Mammary epithelial cell (primary cell): ENCODE results near the gene LRRC28.

Experiments used
- EZH2 ChIP-seq: IDR thresholded peaks from 2 replicates; pipeline ENCODE4 v1.6.1; 2012; ENCODE audit warnings: low read length, inconsistent platforms, borderline replicate concordance
- TF ChIP-seq, protein P1 (sequence below), 2 donors: IDR thresholded peaks in 1 of 2; conservative IDR thresholded peaks in 1 of 2; 2 replicates each; pipeline ENCODE4 v1.5.1; 2011 to 2012; ENCODE audit warnings: inconsistent platforms in 2 of 2, low read length in 2 of 2, mild to moderate bottlenecking in 2 of 2, control low read depth in 1 of 2, low read depth in 1 of 2; ENCODE audit not compliant: insufficient read depth in 1 of 2; ENCODE audit errors: extremely low read depth in 1 of 2

DNA sequence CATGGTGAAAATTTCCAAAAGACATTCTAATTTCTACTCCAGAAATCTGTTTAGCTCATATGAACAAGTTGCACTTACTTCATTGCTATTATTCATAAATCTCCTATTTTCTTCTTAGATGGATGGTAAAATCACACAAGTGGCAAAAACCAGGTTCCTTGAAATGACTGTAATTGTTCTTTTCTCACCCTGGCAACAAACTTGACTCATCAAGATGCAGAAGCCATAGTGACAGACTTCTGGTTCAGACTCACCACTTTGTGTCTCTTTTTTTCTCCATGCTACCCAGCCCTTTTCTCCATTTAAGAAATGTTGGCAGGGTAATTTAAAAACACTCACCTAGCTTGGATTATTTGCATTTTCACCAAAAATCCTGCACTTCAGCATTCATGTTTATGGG, 82.1 kb downstream of the LRRC28 start:
- TF ChIP-seq, protein P1, sequence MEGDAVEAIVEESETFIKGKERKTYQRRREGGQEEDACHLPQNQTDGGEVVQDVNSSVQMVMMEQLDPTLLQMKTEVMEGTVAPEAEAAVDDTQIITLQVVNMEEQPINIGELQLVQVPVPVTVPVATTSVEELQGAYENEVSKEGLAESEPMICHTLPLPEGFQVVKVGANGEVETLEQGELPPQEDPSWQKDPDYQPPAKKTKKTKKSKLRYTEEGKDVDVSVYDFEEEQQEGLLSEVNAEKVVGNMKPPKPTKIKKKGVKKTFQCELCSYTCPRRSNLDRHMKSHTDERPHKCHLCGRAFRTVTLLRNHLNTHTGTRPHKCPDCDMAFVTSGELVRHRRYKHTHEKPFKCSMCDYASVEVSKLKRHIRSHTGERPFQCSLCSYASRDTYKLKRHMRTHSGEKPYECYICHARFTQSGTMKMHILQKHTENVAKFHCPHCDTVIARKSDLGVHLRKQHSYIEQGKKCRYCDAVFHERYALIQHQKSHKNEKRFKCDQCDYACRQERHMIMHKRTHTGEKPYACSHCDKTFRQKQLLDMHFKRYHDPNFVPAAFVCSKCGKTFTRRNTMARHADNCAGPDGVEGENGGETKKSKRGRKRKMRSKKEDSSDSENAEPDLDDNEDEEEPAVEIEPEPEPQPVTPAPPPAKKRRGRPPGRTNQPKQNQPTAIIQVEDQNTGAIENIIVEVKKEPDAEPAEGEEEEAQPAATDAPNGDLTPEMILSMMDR (conservative IDR thresholded peaks at IDR 0.05 in 1 of 2, IDR thresholded peaks at IDR 0.05 in 1 of 2; ENCODE audit: extremely low read depth in 1 of 2, insufficient read depth in 1 of 2, low read depth in 1 of 2, low read length in 2 of 2), result no peak
- TF ChIP-seq EZH2, result no peak
